IMR-90 (cell line): ENCODE results near the gene GSK3B. TPM values are rescaled to one million over a fixed set of nuclear protein-coding genes. Genes with fewer than 3 reads are reported as not detected.

Experiments
- ATAC-seq: fragments of 200-7000 bp; cut with Tn5 transposase; 2 replicates; pipeline ENCODE4 v1.9.1; 2020; ENCODE audit warnings: low read depth, mild to moderate bottlenecking, moderate library complexity
- BruUV-seq: library from RNA; stranded (reverse); fragments of 400-500 nt; replicated peaks from 2 replicates; lab custom pipeline; 2021; lab: Mats Ljungman, UMichigan
- CTCF ChIA-PET: fragments of 300-600 bp; formaldehyde crosslinking; extraction: SDS; loops from one replicate; lab custom pipeline; 2021; ENCODE audit warnings: antibody characterized with exemption; lab: Yijun Ruan, JAX
- POLR2A ChIA-PET: fragments of 300-600 bp; sonication (Branson Sonifier 250); formaldehyde crosslinking; loops from one replicate; lab custom pipeline; 2022; ENCODE audit warnings: antibody characterized with exemption; ENCODE audit not compliant: unreplicated experiment; lab: Charles Lee
- DNase-seq: peaks from one replicate; pipeline ENCODE4 v3.0.0; 2013
- H2AFZ ChIP-seq: replicated peaks from 2 replicates; pipeline ENCODE3; 2013; ENCODE audit warnings: low read length, mild to moderate bottlenecking; ENCODE audit not compliant: poor library complexity
- H2AK5ac ChIP-seq: 2 replicates; pipeline ENCODE4 v1.6.1; 2013; ENCODE audit warnings: low read depth, low read length, inconsistent platforms
- H2AK9ac ChIP-seq: replicated peaks from 2 replicates; pipeline ENCODE3; 2013; ENCODE audit warnings: mild to moderate bottlenecking, low read depth, low read length, moderate library complexity; ENCODE audit not compliant: poor library complexity
- H2BK120ac ChIP-seq: 2 replicates; pipeline ENCODE4 v1.6.1; 2013; ENCODE audit warnings: low read depth, low read length, inconsistent platforms
- H2BK15ac ChIP-seq: 3 replicates; pipeline ENCODE4 v1.6.1; 2013; ENCODE audit warnings: low read depth, low read length, inconsistent platforms
- H2BK20ac ChIP-seq: 2 replicates; pipeline ENCODE4 v1.6.1; 2013; ENCODE audit warnings: low read depth, mild to moderate bottlenecking, inconsistent platforms, low read length, moderate library complexity
- H2BK5ac ChIP-seq: 2 replicates; pipeline ENCODE4 v1.6.1; 2013; ENCODE audit warnings: mild to moderate bottlenecking, low read depth, low read length, inconsistent platforms; ENCODE audit not compliant: poor library complexity, severe bottlenecking
- H3K14ac ChIP-seq: replicated peaks from 2 replicates; pipeline ENCODE4 v1.6.1; 2013; ENCODE audit warnings: low read depth, low read length, inconsistent platforms
- H3K18ac ChIP-seq: 2 replicates; pipeline ENCODE4 v1.6.1; 2013; ENCODE audit warnings: low read depth, low read length, control low read depth
- H3K23ac ChIP-seq: 2 replicates; pipeline ENCODE4 v1.6.1; 2013; ENCODE audit warnings: low read depth, low read length, inconsistent platforms
- H3K27ac ChIP-seq: 2 replicates; pipeline ENCODE4 v1.5.1; 2013; ENCODE audit warnings: mild to moderate bottlenecking, control low read depth, low read length; ENCODE audit not compliant: insufficient read depth
- H3K27me3 ChIP-seq: 2 replicates; pipeline ENCODE4 v1.6.1; 2013; ENCODE audit warnings: low read length; ENCODE audit not compliant: control insufficient read depth, insufficient read depth
- H3K36me3 ChIP-seq: 2 replicates; pipeline ENCODE4 v1.6.1; 2013; ENCODE audit warnings: low read length, mixed read lengths; ENCODE audit not compliant: control insufficient read depth, insufficient read depth
- H3K4ac ChIP-seq: 2 replicates; pipeline ENCODE4 v1.6.1; 2013; ENCODE audit warnings: low read depth, low read length, inconsistent platforms
- H3K4me1 ChIP-seq: 2 replicates; pipeline ENCODE4 v1.6.1; 2013; ENCODE audit warnings: low read length, mixed read lengths; ENCODE audit not compliant: control insufficient read depth, insufficient read depth
- H3K4me2 ChIP-seq: 2 replicates; pipeline ENCODE4 v1.6.1; 2013; ENCODE audit warnings: low read depth, mild to moderate bottlenecking, control low read depth, low read length, moderate library complexity
- H3K4me3 ChIP-seq: 2 replicates; pipeline ENCODE4 v1.5.1; 2013; ENCODE audit warnings: low read depth, mild to moderate bottlenecking, control low read depth, low read length, moderate library complexity; ENCODE audit not compliant: insufficient read depth
- H3K56ac ChIP-seq: 2 replicates; pipeline ENCODE4 v1.6.1; 2013; ENCODE audit warnings: low read length, inconsistent platforms; ENCODE audit not compliant: insufficient read depth; ENCODE audit errors: extremely low read depth
- H3K79me1 ChIP-seq, 2 experiments: 2 replicates each; pipeline ENCODE4 v1.6.1; 2013; ENCODE audit warnings: low read length in 2 of 2, inconsistent platforms in 1 of 2, low read depth in 1 of 2
- H3K9ac ChIP-seq: 2 replicates; pipeline ENCODE4 v1.6.1; 2013; ENCODE audit warnings: low read depth, low read length, control low read depth
- H3K9me1 ChIP-seq: 2 replicates; pipeline ENCODE4 v1.6.1; 2013; ENCODE audit warnings: low read length, inconsistent platforms; ENCODE audit not compliant: insufficient read depth
- H3K9me3 ChIP-seq: 2 replicates; pipeline ENCODE4 v1.6.1; 2013; ENCODE audit warnings: low read length; ENCODE audit not compliant: control insufficient read depth, insufficient read depth
- H4K20me1 ChIP-seq: 2 replicates; pipeline ENCODE4 v1.6.1; 2013; ENCODE audit warnings: low read length, inconsistent platforms; ENCODE audit not compliant: insufficient read depth
- H4K5ac ChIP-seq: 2 replicates; pipeline ENCODE4 v1.6.1; 2013; ENCODE audit warnings: mild to moderate bottlenecking, low read depth, low read length, control low read depth
- H4K8ac ChIP-seq, 2 experiments: 2 replicates each; pipeline ENCODE4 v1.6.1; 2013; ENCODE audit warnings: low read depth in 2 of 2, low read length in 2 of 2, control low read depth in 1 of 2, inconsistent platforms in 1 of 2
- H4K91ac ChIP-seq: 2 replicates; pipeline ENCODE4 v1.6.1; 2013; ENCODE audit warnings: low read depth, low read length, inconsistent platforms; ENCODE audit not compliant: insufficient read depth
- MAFK ChIP-seq: IDR thresholded peaks from 2 replicates; pipeline ENCODE4 v1.6.1; 2012; ENCODE audit warnings: low read depth, low read length, improper control_type of control experiment
- RCOR1 ChIP-seq: IDR thresholded peaks from 2 replicates; pipeline ENCODE4 v1.6.1; 2012; ENCODE audit warnings: mild to moderate bottlenecking, low read length, improper control_type of control experiment; ENCODE audit not compliant: insufficient replicate concordance
- SMC3 ChIP-seq: fragments of 150-350 bp; IDR thresholded peaks from 2 replicates; pipeline ENCODE4 v1.6.1; 2016; ENCODE audit warnings: low read depth, mild to moderate bottlenecking, antibody characterized with exemption, low read length, moderate library complexity
- WGBS, 2 experiments: methylation state at CpG; one replicate each; pipeline versions ENCODE4 v1.1.5 to v1.1.7; 2013; ENCODE audit warnings: missing lambda C conversion rate in 2 of 2; ENCODE audit not compliant: insufficient read length in 1 of 2; ENCODE audit errors: extremely low coverage in 2 of 2; 5-methylcytosine and 5-hydroxymethylcytosine counted together
- dilution Hi-C: fragments of 300-500 bp; cut with HindIII; formaldehyde crosslinking; loops from one replicate; pipeline ENCODE4 v1.14.3; 2018; ENCODE audit warnings: low sequenced_read_pairs; ENCODE audit not compliant: unreplicated experiment
- in situ Hi-C: fragments of 300-500 bp; cut with MboI; formaldehyde crosslinking; loops from 3 replicates; pipeline ENCODE4 v1.14.3; 2019; ENCODE audit warnings: low sequenced_read_pairs, inconsistent platforms, mixed read lengths
- intact Hi-C: fragments of 100-400 bp; cut with micrococcal nuclease; formaldehyde crosslinking; loops from 2 replicates; pipeline ENCODE4 v1.10.0; 2022
- polyA plus RNA-seq, 3 experiments: library from polyadenylated mRNA; depleted of rRNA; stranded (reverse); fragments of >200 nt; gene quantifications; 2 replicates each; pipeline ENCODE4 v1.2.3, GENCODE V29; 2012; ENCODE audit warnings: low replicate concordance in 1 of 3
- total RNA-seq: library from RNA; depleted of rRNA; stranded (reverse); fragments of >200 nt; gene quantifications from 2 replicates; pipeline ENCODE4 v1.2.3, GENCODE V29; 2012
- TF ChIP-seq, protein P1 (sequence below): fragments of 150-350 bp; IDR thresholded peaks from 2 replicates; pipeline ENCODE4 v1.6.1; 2017; ENCODE audit warnings: mild to moderate bottlenecking, antibody characterized with exemption, low read length, low read depth

Gene GSK3B
- total and polyA plus RNA-seq, 2 of the 4 experiments (the other 2 are of a cell fraction), result 19.2 to 33.2 TPM

- DNase-seq, result no peak
- ChIA-PET CTCF (no interaction called here), POLR2A (no interaction called here)
- no peak overlapping the region for H2BK20ac ChIP-seq
- no peak overlapping the region for H2BK120ac ChIP-seq
- no TSS peak for BruUV-seq
- no peak overlapping the region for H2BK5ac ChIP-seq
- H2AK9ac ChIP-seq, result no peak overlapping the region
- 84% methylated on average over 3 of the region's 8 CpGs; no CpG with 5 or more reads in 1 of the 2 experiments for WGBS, 2 experiments
- intact Hi-C loops (no loop called here), in situ Hi-C loops (loop anchor here (10.0 kb wide), 1 partner anchor 372 kb away; no protein-coding TSS in a partner anchor), dilution Hi-C loops (no loop called here)
- no peak overlapping the region for H3K9ac ChIP-seq
- H3K27ac ChIP-seq, result no peak overlapping the region
- H4K91ac ChIP-seq, result no peak overlapping the region
- H3K4me3 ChIP-seq, result no peak overlapping the region
- no peaks in the 10 kb centered on the region for H3K36me3 ChIP-seq
- no peaks in the 10 kb centered on the region for H3K9me1 ChIP-seq
- TF ChIP-seq, protein P1, sequence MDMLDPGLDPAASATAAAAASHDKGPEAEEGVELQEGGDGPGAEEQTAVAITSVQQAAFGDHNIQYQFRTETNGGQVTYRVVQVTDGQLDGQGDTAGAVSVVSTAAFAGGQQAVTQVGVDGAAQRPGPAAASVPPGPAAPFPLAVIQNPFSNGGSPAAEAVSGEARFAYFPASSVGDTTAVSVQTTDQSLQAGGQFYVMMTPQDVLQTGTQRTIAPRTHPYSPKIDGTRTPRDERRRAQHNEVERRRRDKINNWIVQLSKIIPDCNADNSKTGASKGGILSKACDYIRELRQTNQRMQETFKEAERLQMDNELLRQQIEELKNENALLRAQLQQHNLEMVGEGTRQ, result no peak
- TF ChIP-seq SMC3, result no peak
- TF ChIP-seq RCOR1, result no peak
- TF ChIP-seq MAFK, result no peak
- no peaks in the 10 kb centered on the region for H3K4me1 ChIP-seq
- H4K20me1 ChIP-seq, result no peaks in the 10 kb centered on the region
- no peak overlapping the region for H3K23ac ChIP-seq
- ATAC-seq, result no peak
- no peak overlapping the region for H3K18ac ChIP-seq
- H3K14ac ChIP-seq, result no peak overlapping the region
- H3K27me3 ChIP-seq, result peaks cover 58% of the 10 kb centered on the region
- H3K56ac ChIP-seq, result no peak overlapping the region
- H4K5ac ChIP-seq, result no peak overlapping the region
- H2AK5ac ChIP-seq, result no peak overlapping the region
- no peak overlapping the region for H3K4ac ChIP-seq
- no peak overlapping the region for H3K4me2 ChIP-seq
- no peak overlapping the region for H4K8ac ChIP-seq
- H3K79me1 ChIP-seq, result no peaks in the 10 kb centered on the region
- H2BK15ac ChIP-seq, result no peak overlapping the region
- no peak overlapping the region for H2AFZ ChIP-seq
- no peaks in the 10 kb centered on the region for H3K9me3 ChIP-seq
Observed at GRCh38 chr3:119812491-119813058, 281.7 kb downstream of the GSK3B start.
